SK-N-SH (cell line): ENCODE results near the gene ACOT8. TPM values are rescaled to one million over a fixed set of nuclear protein-coding genes. Genes with fewer than 3 reads are reported as not detected.
A peak's percentile ranks its signal among the peaks of the same experiment; 100 is the strongest.

Experiments
- CTCF ChIA-PET: fragments of 300-600, 350-600 bp; formaldehyde crosslinking; extraction: SDS; loops from one replicate; lab custom pipeline; 2021; lab: Yijun Ruan, JAX
- POLR2A ChIA-PET: fragments of 350-600 bp; sonication (Branson Sonifier 250); formaldehyde crosslinking; extraction: SDS; loops from one replicate; lab custom pipeline; 2020; ENCODE audit warnings: antibody characterized with exemption, inconsistent platforms; lab: Yijun Ruan, JAX
- DNase-seq: peaks from one replicate; pipeline ENCODE4 v3.0.0; 2012
- H2AFZ ChIP-seq: fragments of 200-600 bp; sonication (generic); 2 replicates; pipeline ENCODE4 v1.8.1; 2016; ENCODE audit warnings: antibody characterized with exemption, mild to moderate bottlenecking, low read depth
- H3F3A ChIP-seq: fragments of 200-600 bp; sonication (generic); replicated peaks from 2 replicates; pipeline ENCODE3; 2016; ENCODE audit warnings: antibody characterized with exemption, mild to moderate bottlenecking; ENCODE audit not compliant: insufficient read depth
- H3K27ac ChIP-seq, 2 experiments: fragments of 200-500 bp in 1 of 2; fragments of 200-600 bp in 1 of 2; sonication (Bioruptor generic) in 1 of 2; sonication (generic), shearing (Covaris generic) in 1 of 2; 2 replicates each; pipeline versions ENCODE4 v1.5.1 to v1.6.1; 2014 to 2016; ENCODE audit warnings: low read depth in 2 of 2, inconsistent platforms in 1 of 2, low read length in 1 of 2, mild to moderate bottlenecking in 1 of 2, mixed read lengths in 1 of 2
- H3K27me3 ChIP-seq: fragments of 200-600 bp; sonication (generic), shearing (Covaris generic); 2 replicates; pipeline ENCODE4 v1.6.1; 2016; ENCODE audit warnings: mixed run types; ENCODE audit not compliant: insufficient read depth
- H3K36me3 ChIP-seq, 2 experiments: fragments of 200-500 bp in 1 of 2; fragments of 200-600 bp in 1 of 2; sonication (Bioruptor generic) in 1 of 2; sonication (generic) in 1 of 2; replicated peaks in 1 of 2; 2 replicates each; pipeline versions ENCODE3 to v1.5.1; 2014 to 2016; ENCODE audit warnings: low read length in 1 of 2, mild to moderate bottlenecking in 1 of 2; ENCODE audit not compliant: insufficient read depth in 2 of 2, control insufficient read depth in 1 of 2
- H3K4me1 ChIP-seq, 2 experiments: fragments of 200-500 bp in 1 of 2; fragments of 200-600 bp in 1 of 2; sonication (Bioruptor generic) in 1 of 2; sonication (generic), shearing (Covaris generic) in 1 of 2; 2 replicates each; pipeline versions ENCODE4 v1.5.1 to v1.6.1; 2014 to 2016; ENCODE audit warnings: low read depth in 1 of 2, low read length in 1 of 2, mixed run types in 1 of 2; ENCODE audit not compliant: insufficient read depth in 2 of 2, control insufficient read depth in 1 of 2
- H3K4me2 ChIP-seq: fragments of 200-600 bp; sonication (generic), shearing (Covaris generic); 2 replicates; pipeline ENCODE4 v1.6.1; 2017; ENCODE audit warnings: mixed run types
- H3K4me3 ChIP-seq, 2 experiments: fragments of 200-500 bp in 1 of 2; fragments of 200-600 bp in 1 of 2; sonication (Bioruptor generic) in 1 of 2; sonication (generic), shearing (Covaris generic) in 1 of 2; 2 replicates each; pipeline versions ENCODE4 v1.5.1 to v1.8.1; 2014 to 2016; ENCODE audit warnings: low read depth in 2 of 2, inconsistent platforms in 1 of 2, low read length in 1 of 2, mild to moderate bottlenecking in 1 of 2, mixed read lengths in 1 of 2, moderate library complexity in 1 of 2
- H3K79me2 ChIP-seq: fragments of 200-600 bp; sonication (generic); 2 replicates; pipeline ENCODE4 v1.8.1; 2017; ENCODE audit warnings: mild to moderate bottlenecking; ENCODE audit not compliant: insufficient read depth
- H3K9ac ChIP-seq: fragments of 200-600 bp; sonication (generic); 2 replicates; pipeline ENCODE4 v1.6.1; 2017; ENCODE audit warnings: mixed run types
- H3K9me2 ChIP-seq: fragments of 200-600 bp; sonication (generic); 2 replicates; pipeline ENCODE4 v1.6.1; 2017; ENCODE audit warnings: mixed run types
- H3K9me3 ChIP-seq: fragments of 200-600 bp; sonication (generic); 2 replicates; pipeline ENCODE4 v1.6.1; 2017; ENCODE audit warnings: mixed run types, mild to moderate bottlenecking, moderate library complexity
- H4K20me1 ChIP-seq: fragments of 200-600 bp; sonication (generic); 2 replicates; pipeline ENCODE4 v1.6.1; 2017; ENCODE audit warnings: mild to moderate bottlenecking, mixed run types; ENCODE audit not compliant: insufficient read depth
- ELF1 ChIP-seq: IDR thresholded peaks from 2 replicates; pipeline ENCODE4 v1.4.0; 2012
- GABPA ChIP-seq: IDR thresholded peaks from 2 replicates; pipeline ENCODE4 v1.4.0; 2012; ENCODE audit warnings: low read depth, mild to moderate bottlenecking
- GATA2 ChIP-seq: sonication (generic); formaldehyde crosslinking; IDR thresholded peaks from 2 replicates; pipeline ENCODE4 v1.5.0; 2020; ENCODE audit warnings: mild to moderate bottlenecking, missing genetic modification reagents
- POLR2AphosphoS5 ChIP-seq: IDR thresholded peaks from 2 replicates; pipeline ENCODE4 v1.6.1; 2012; ENCODE audit warnings: low read depth, low read length
- RAD21 ChIP-seq: IDR thresholded peaks from 2 replicates; pipeline ENCODE4 v1.6.1; 2012; ENCODE audit warnings: mild to moderate bottlenecking, low read length
- SIN3A ChIP-seq: IDR thresholded peaks from 2 replicates; pipeline ENCODE4 v1.6.1; 2012; ENCODE audit warnings: low read depth, mild to moderate bottlenecking, low read length, moderate library complexity, borderline replicate concordance
- SMC3 ChIP-seq: IDR thresholded peaks from 2 replicates; pipeline ENCODE4 v1.6.1; 2012; ENCODE audit warnings: low read depth, low read length, improper control_type of control experiment
- YY1 ChIP-seq: IDR thresholded peaks from 2 replicates; pipeline ENCODE4 v1.4.0; 2012; ENCODE audit warnings: low read depth, mild to moderate bottlenecking
- WGBS: methylation state at CpG from one replicate; pipeline ENCODE4 v1.1.6; 2017; ENCODE audit warnings: low lambda C conversion rate; 5-methylcytosine and 5-hydroxymethylcytosine counted together
- polyA plus RNA-seq, 3 experiments: library from polyadenylated mRNA; depleted of rRNA; stranded (reverse); fragments of >200 nt; gene quantifications; 2 replicates each; pipeline ENCODE4 v1.2.3, GENCODE V29; 2012
- TF ChIP-seq, protein P1 (sequence below): fragments of 150-350 bp; IDR thresholded peaks from 2 replicates; pipeline ENCODE4 v1.6.1; 2017; ENCODE audit warnings: antibody characterized with exemption, low read length, low read depth, borderline replicate concordance
- TF ChIP-seq, protein P2 (sequence below): IDR thresholded peaks from 2 replicates; pipeline ENCODE4 v1.4.0; 2012; ENCODE audit warnings: low read depth, borderline replicate concordance
- TF ChIP-seq, protein P3 (sequence below): IDR thresholded peaks from 2 replicates; pipeline ENCODE4 v1.4.0; 2012; ENCODE audit warnings: low read depth

The ACOT8 gene
- polyA plus RNA-seq, 1 of the 3 experiments (the other 2 are of a cell fraction), result 48.4 TPM

DNA sequence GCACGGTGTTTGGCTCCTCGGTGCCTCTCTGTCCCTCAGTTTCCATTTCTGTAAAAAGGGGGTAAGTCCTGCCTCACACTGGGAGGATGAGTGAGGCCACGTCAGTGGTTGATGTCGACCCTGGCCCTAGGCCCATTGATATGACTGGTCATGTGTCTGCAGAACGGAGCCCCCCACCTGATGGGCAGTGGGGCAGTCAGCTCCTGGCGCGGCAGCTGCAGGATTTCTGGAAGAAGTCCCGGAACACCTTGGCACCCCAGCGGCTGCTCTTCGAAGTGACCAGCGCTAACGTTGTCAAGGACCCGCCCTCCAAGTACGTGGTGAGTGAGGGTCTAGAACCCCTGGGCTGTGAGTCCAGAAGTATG, 22.4 kb downstream of the ACOT8 start:
- Histone ChIP-seq H3K9me3 (no peaks in the 10 kb centered on the region), H3K79me2 (peaks cover 26% of the 10 kb centered on the region), H3K4me2 (peak overlapping the region; percentile 97), H3K27me3 (no peaks in the 10 kb centered on the region), H3K9ac (peak overlapping the region; percentile 72), H3K9me2 (no peaks in the 10 kb centered on the region), H3K4me3 (peak overlapping the region; percentile 68 to 85), H3K27ac (no peak overlapping the region; a peak in 2 of 4 replicates)
- POLR2A ChIA-PET, result interaction anchor here (1.1 kb wide), 1 partner anchor 114 kb away, joined by 3 read pairs; no protein-coding TSS in a partner anchor
- CTCF ChIA-PET, result interaction anchor here (0.8 to 0.9 kb wide), 3 partner anchors 18 to 516 kb away, joined by 3 read pairs; no protein-coding TSS in a partner anchor
- TF ChIP-seq POLR2AphosphoS5 (no peak), ELF1 (no peak), YY1 (no peak), GABPA (no peak), SMC3 (no peak), RAD21 (no peak)
- TF ChIP-seq, protein P1, sequence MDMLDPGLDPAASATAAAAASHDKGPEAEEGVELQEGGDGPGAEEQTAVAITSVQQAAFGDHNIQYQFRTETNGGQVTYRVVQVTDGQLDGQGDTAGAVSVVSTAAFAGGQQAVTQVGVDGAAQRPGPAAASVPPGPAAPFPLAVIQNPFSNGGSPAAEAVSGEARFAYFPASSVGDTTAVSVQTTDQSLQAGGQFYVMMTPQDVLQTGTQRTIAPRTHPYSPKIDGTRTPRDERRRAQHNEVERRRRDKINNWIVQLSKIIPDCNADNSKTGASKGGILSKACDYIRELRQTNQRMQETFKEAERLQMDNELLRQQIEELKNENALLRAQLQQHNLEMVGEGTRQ, result no peak
- TF ChIP-seq, protein P2, sequence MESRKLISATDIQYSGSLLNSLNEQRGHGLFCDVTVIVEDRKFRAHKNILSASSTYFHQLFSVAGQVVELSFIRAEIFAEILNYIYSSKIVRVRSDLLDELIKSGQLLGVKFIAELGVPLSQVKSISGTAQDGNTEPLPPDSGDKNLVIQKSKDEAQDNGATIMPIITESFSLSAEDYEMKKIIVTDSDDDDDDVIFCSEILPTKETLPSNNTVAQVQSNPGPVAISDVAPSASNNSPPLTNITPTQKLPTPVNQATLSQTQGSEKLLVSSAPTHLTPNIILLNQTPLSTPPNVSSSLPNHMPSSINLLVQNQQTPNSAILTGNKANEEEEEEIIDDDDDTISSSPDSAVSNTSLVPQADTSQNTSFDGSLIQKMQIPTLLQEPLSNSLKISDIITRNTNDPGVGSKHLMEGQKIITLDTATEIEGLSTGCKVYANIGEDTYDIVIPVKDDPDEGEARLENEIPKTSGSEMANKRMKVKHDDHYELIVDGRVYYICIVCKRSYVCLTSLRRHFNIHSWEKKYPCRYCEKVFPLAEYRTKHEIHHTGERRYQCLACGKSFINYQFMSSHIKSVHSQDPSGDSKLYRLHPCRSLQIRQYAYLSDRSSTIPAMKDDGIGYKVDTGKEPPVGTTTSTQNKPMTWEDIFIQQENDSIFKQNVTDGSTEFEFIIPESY, result no peak
- TF ChIP-seq, all 33 proteins: peak for 0
- H2AFZ ChIP-seq, result no peak overlapping the region
- peaks cover 8 to 31% of the 10 kb centered on the region in 2 experiments; a peak in 3 of 4 replicates for H3K4me1 ChIP-seq
- DNase-seq, result no peak
- peaks cover 15% of the 10 kb centered on the region for H3F3A ChIP-seq
- H4K20me1 ChIP-seq, result no peaks in the 10 kb centered on the region
- WGBS, result 65% methylated on average over 6 of the region's 14 CpGs
- H3K36me3 ChIP-seq, result peaks cover 5 to 8% of the 10 kb centered on the region in 2 experiments

DNA sequence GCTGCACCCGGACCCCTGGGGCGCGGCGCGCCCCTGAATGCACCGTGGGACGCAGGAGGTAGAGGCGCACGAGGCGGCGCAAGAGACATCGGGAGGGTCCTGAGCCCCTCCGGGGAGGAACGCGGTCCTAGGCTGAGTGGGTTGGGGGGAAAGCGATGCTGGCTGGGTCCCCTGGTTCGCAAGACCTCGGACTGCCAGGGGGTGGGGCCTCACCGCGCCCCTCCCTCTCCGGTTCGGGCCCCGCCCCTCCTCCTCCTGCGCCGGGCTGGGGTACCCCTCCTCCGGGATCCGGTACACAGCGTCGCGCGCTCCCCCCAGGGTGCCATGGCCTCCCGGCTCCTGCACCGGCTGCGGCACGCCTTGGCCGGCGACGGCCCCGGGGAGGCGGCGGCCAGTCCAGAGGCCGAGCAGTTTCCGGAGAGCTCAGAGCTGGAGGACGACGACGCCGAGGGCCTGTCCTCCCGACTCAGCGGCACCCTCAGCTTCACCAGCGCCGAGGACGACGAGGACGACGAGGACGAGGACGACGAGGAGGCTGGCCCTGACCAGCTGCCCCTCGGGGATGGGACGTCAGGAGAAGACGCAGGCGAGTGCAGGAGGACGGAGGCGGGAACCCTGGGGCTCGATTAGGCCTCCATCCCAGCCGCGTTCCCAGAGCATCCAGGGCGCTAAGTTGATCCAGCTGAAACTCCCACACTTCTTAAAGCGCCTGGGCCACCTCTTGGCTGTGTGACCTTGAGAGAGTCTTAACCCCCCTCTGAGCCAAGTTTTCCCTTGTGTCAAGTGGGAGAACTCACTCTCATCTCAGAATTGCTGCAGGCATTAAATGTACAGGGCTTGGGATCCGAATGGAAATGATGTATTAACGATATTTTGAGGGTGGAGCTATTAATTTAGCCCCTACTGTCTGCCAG, 23.1 kb downstream of the ACOT8 start:
- peaks cover 3 to 8% of the 10 kb centered on the region in 2 experiments for H3K36me3 ChIP-seq
- peak overlapping the region; percentile 86 to 91 for H3K27ac ChIP-seq
- H3K9me3 ChIP-seq, result no peaks in the 10 kb centered on the region
- TF ChIP-seq, protein P3, sequence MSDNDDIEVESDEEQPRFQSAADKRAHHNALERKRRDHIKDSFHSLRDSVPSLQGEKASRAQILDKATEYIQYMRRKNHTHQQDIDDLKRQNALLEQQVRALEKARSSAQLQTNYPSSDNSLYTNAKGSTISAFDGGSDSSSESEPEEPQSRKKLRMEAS, result peak; percentile 73; the same call in 1 of the 2 replicates
- peak; percentile 83 for TF ChIP-seq POLR2AphosphoS5
- TF ChIP-seq ELF1, result no peak
- TF ChIP-seq SIN3A, result 0 out of 2 replicates have a peak, but pooled peaks have one; percentile 9
- no peak for TF ChIP-seq RAD21
- TF ChIP-seq GATA2, result 0 out of 2 replicates have a peak, but pooled peaks have one; percentile 18
- ChIA-PET CTCF (interaction anchor here (0.8 to 1.6 kb wide), 4 partner anchors 18 to 515 kb away, joined by 3 to 8 read pairs (median 3); no protein-coding TSS in a partner anchor), POLR2A (interaction anchor here (0.5 to 1.4 kb wide), 9 partner anchors 14 to 1659 kb away, joined by 3 to 5 read pairs (median 3); partner anchors contain the start of genes DNTTIP1 and WFDC3)
- WGBS, result 12% methylated on average over 13 of the region's 71 CpGs
- peak overlapping the region; percentile 72 for H3K9ac ChIP-seq
- no peaks in the 10 kb centered on the region for H4K20me1 ChIP-seq
- H3F3A ChIP-seq, result peaks cover 15% of the 10 kb centered on the region
- H3K4me2 ChIP-seq, result peak overlapping the region; percentile 97
- H3K9me2 ChIP-seq, result no peaks in the 10 kb centered on the region
- H2AFZ ChIP-seq, result peak overlapping the region; percentile 80
- peak; percentile 98 for DNase-seq
- peaks cover 8 to 31% of the 10 kb centered on the region in 2 experiments; a peak in 3 of 4 replicates for H3K4me1 ChIP-seq
- no peaks in the 10 kb centered on the region for H3K27me3 ChIP-seq
- H3K4me3 ChIP-seq, result peak overlapping the region; percentile 68 to 85
- H3K79me2 ChIP-seq, result peaks cover 26% of the 10 kb centered on the region
